GM12878 (cell line): ENCODE measurements around the gene SRP14. TPM values are rescaled to one million over a fixed set of nuclear protein-coding genes. Genes with fewer than 3 reads are reported as not detected.

ENCODE experiments used
- CHD2 ChIP-seq: IDR thresholded peaks from 2 replicates; pipeline ENCODE4 v1.6.1; 2011; ENCODE audit warnings: low read depth, low read length, improper control_type of control experiment, borderline replicate concordance
- ESRRA ChIP-seq: IDR thresholded peaks from 2 replicates; pipeline ENCODE4 v1.6.1; 2012; ENCODE audit warnings: mild to moderate bottlenecking, low read length, improper control_type of control experiment
- HDGF ChIP-seq: fragments of 450-650 bp; IDR thresholded peaks from 2 replicates; pipeline ENCODE4 v1.6.1; 2016; ENCODE audit warnings: antibody characterized with exemption
- NRF1 ChIP-seq: conservative IDR thresholded peaks from 2 replicates; pipeline ENCODE4 v1.6.1; 2011; ENCODE audit warnings: mild to moderate bottlenecking, low read depth, low read length, improper control_type of control experiment
- RAD21 ChIP-seq: IDR thresholded peaks from 2 replicates; pipeline ENCODE4 v1.6.1; 2011; ENCODE audit warnings: mild to moderate bottlenecking, low read depth, low read length, moderate library complexity; ENCODE audit not compliant: insufficient read depth
- TBL1XR1 ChIP-seq: IDR thresholded peaks from 2 replicates; pipeline ENCODE4 v1.6.1; 2012; ENCODE audit warnings: low read depth, low read length, improper control_type of control experiment
- TCF12 ChIP-seq: IDR thresholded peaks from 2 replicates; pipeline ENCODE4 v1.6.1; 2011; ENCODE audit warnings: low read depth, mild to moderate bottlenecking, low read length
- ZNF24 ChIP-seq: fragments of 450-650 bp; IDR thresholded peaks from 2 replicates; pipeline ENCODE4 v1.6.1; 2017; ENCODE audit warnings: antibody characterized with exemption, mild to moderate bottlenecking
- ZZZ3 ChIP-seq: IDR thresholded peaks from 2 replicates; pipeline ENCODE4 v1.6.1; 2011; ENCODE audit warnings: low read depth; ENCODE audit not compliant: control insufficient read depth, insufficient read length
- polyA plus RNA-seq, 11 experiments: library from polyadenylated mRNA; depleted of rRNA in 4 of 11; unstranded in 6 of 11; stranded (reverse) in 5 of 11; fragments of >200 nt; fragmentation: Nextera tagmentation in 4 of 11; fragmentation: Illumina TruSeq in 1 of 11; extraction: Ambion mirVana in 4 of 11; extraction: Trizol in 1 of 11; gene quantifications; 1 replicate in 1 of 11; 2 replicates in 10 of 11; pipeline versions ENCODE4 v1.2.1 to v1.2.3, GENCODE V29; 2011 to 2016; ENCODE audit warnings: inconsistent platforms in 2 of 11, missing spikeins in 2 of 11, low read depth in 1 of 11
- total RNA-seq, 4 experiments: library from RNA; depleted of rRNA in 3 of 4; stranded (reverse); fragments of >200 nt in 3 of 4; fragmentation: Illumina TruSeq in 1 of 4; extraction: Trizol in 1 of 4; gene quantifications; 2 replicates each; pipeline versions ENCODE4 v1.2.1 to v1.2.3, GENCODE V29; 2013 to 2021
- TF ChIP-seq, protein P1 (sequence below): fragments of 450-650 bp; formaldehyde crosslinking; IDR thresholded peaks from 2 replicates; pipeline ENCODE4 v1.5.0; 2022; ENCODE audit warnings: mild to moderate bottlenecking, missing genetic modification characterization
- TF ChIP-seq, protein P2 (sequence below): IDR thresholded peaks from 2 replicates; pipeline ENCODE4 v1.6.1; 2011; ENCODE audit warnings: low read depth, mild to moderate bottlenecking, low read length, moderate library complexity, borderline replicate concordance; ENCODE audit errors: extremely low read depth

The SRP14 gene
- total and polyA plus RNA-seq, 10 of the 15 experiments (the other 5 are each of a cell fraction or from before 2014, with no cell fraction given): 141 to 1,182 (median 493) TPM

DNA sequence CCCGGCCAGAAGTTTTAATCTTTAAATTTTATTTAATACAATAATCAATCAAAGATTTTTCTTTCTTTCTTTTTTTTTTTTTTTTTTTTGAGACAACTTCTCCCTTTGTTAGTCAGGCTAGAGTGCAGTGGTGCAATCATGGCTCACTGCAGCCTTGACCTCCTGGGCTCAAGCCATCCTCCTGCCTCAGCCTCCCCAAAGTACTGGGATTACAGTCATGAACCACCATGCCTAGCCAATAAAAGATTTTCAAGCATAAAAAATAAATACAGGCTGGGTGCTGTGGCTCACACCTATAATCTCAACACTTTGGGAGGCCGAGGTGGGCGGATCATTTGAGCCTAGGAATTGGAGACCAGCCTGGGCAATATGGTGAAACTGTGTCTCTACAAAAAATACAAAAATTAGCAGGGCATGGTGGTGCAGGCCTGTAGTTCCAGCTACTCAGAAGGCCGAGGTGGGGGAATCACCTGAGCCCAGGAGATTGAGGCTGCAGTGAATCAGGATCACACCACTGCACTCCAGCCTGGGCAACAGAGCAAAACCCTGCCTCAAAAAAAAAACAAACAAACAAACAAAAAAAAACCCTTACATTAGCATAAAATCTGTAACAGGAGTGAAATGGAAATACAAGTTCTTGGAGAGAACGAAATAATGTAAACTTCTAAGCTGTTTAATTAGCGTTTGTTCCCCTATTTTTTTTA lies 29.1 kb upstream of the SRP14 start (continued):
- TF ChIP-seq, protein P1, sequence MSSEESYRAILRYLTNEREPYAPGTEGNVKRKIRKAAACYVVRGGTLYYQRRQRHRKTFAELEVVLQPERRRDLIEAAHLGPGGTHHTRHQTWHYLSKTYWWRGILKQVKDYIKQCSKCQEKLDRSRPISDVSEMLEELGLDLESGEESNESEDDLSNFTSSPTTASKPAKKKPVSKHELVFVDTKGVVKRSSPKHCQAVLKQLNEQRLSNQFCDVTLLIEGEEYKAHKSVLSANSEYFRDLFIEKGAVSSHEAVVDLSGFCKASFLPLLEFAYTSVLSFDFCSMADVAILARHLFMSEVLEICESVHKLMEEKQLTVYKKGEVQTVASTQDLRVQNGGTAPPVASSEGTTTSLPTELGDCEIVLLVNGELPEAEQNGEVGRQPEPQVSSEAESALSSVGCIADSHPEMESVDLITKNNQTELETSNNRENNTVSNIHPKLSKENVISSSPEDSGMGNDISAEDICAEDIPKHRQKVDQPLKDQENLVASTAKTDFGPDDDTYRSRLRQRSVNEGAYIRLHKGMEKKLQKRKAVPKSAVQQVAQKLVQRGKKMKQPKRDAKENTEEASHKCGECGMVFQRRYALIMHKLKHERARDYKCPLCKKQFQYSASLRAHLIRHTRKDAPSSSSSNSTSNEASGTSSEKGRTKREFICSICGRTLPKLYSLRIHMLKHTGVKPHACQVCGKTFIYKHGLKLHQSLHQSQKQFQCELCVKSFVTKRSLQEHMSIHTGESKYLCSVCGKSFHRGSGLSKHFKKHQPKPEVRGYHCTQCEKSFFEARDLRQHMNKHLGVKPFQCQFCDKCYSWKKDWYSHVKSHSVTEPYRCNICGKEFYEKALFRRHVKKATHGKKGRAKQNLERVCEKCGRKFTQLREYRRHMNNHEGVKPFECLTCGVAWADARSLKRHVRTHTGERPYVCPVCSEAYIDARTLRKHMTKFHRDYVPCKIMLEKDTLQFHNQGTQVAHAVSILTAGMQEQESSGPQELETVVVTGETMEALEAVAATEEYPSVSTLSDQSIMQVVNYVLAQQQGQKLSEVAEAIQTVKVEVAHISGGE (CRISPR knock-in tag): no peak
- TF ChIP-seq, protein P2, sequence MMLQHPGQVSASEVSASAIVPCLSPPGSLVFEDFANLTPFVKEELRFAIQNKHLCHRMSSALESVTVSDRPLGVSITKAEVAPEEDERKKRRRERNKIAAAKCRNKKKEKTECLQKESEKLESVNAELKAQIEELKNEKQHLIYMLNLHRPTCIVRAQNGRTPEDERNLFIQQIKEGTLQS: no peak
- TF ChIP-seq ZZZ3 (no peak), ZNF24 (no peak), TBL1XR1 (no peak), HDGF (no peak), ESRRA (no peak), CHD2 (no peak), TCF12 (no peak), RAD21 (no peak), NRF1 (no peak)
